HG02943 (cell line): Measurements from ENCODE around the gene DOK6.
A peak's percentile ranks its signal among the peaks of the same experiment; 100 is the strongest.
"Not testable (repeated sequence)": the region's sequence is repeated elsewhere in the genome, so short reads cannot be mapped to it uniquely, and the experiment has no call there.

Experiments
- ATAC-seq: cut with Tn5 transposase; IDR thresholded peaks from one replicate; pipeline ENCODE4 v1.9.1; 2021; ENCODE audit warnings: mild to moderate bottlenecking, low read depth, moderate library complexity; ENCODE audit not compliant: unreplicated experiment

The DOK6 gene

GRCh38 chr18:69617408-69617807, 216.7 kb downstream of the DOK6 start:
- no peak for ATAC-seq

GRCh38 chr18:69617888-69618287, 217.2 kb downstream of the DOK6 start:
- ATAC-seq = no peak

- ATAC-seq = no peak
These were observed 221.5 kb downstream of the DOK6 start for GRCh38 chr18:69622184-69622583.

- ATAC-seq = no peak
These were observed 222.3 kb downstream of the DOK6 start for GRCh38 chr18:69622961-69623360.

- ATAC-seq = no peak
These were observed 225.5 kb downstream of the DOK6 start for GRCh38 chr18:69626171-69626570.

GRCh38 chr18:69626643-69627242, 226.1 kb downstream of the DOK6 start:
- no peak for ATAC-seq

- no peak for ATAC-seq
These were observed 228.2 kb downstream of the DOK6 start for GRCh38 chr18:69628774-69629359.

- no peak for ATAC-seq
These were observed 230.6 kb downstream of the DOK6 start for GRCh38 chr18:69631281-69631680.

GRCh38 chr18:69635482-69635881, 234.8 kb downstream of the DOK6 start:
- no peak for ATAC-seq

- ATAC-seq = peak; percentile 82
These were observed 236.0 kb downstream of the DOK6 start for GRCh38 chr18:69636529-69637301.

- no peak for ATAC-seq
These were observed 237.4 kb downstream of the DOK6 start for GRCh38 chr18:69638056-69638455.

GRCh38 chr18:69647702-69648101, 247.0 kb downstream of the DOK6 start:
- no peak for ATAC-seq

GRCh38 chr18:69648486-69648885, 247.8 kb downstream of the DOK6 start:
- ATAC-seq = no peak

GRCh38 chr18:69649684-69650083, 249.0 kb downstream of the DOK6 start:
- ATAC-seq = no peak

GRCh38 chr18:69651243-69651642, 250.6 kb downstream of the DOK6 start:
- no peak for ATAC-seq

- ATAC-seq = no peak
These were observed 255.1 kb downstream of the DOK6 start for GRCh38 chr18:69655816-69656215.

- ATAC-seq = no peak
These were observed 257.4 kb downstream of the DOK6 start for GRCh38 chr18:69658103-69658502.

GRCh38 chr18:69658685-69659084, 258.0 kb downstream of the DOK6 start:
- no peak for ATAC-seq

GRCh38 chr18:69659142-69659651, 258.5 kb downstream of the DOK6 start:
- no peak for ATAC-seq

- ATAC-seq = not testable (repeated sequence)
These were observed 261.4 kb downstream of the DOK6 start for GRCh38 chr18:69662090-69662489.

GRCh38 chr18:69664399-69664798, 263.7 kb downstream of the DOK6 start:
- no peak for ATAC-seq
